Neural cell (in vitro differentiated cells): ENCODE measurements around the gene DCC.

Experiments used
- EP300 ChIP-seq: fragments of 450-650 bp; conservative IDR thresholded peaks from 2 replicates; pipeline ENCODE4 v1.6.1; 2014; ENCODE audit warnings: antibody characterized with exemption, mild to moderate bottlenecking, moderate library complexity; ENCODE audit not compliant: poor library complexity, severe bottlenecking
- EZH2 ChIP-seq: fragments of 200-600, 300-800 bp; shearing (Covaris generic), sonication (generic); IDR thresholded peaks from 2 replicates; pipeline ENCODE4 v1.6.1; 2014; ENCODE audit warnings: antibody characterized with exemption, low read length, borderline replicate concordance, mild to moderate bottlenecking; ENCODE audit not compliant: insufficient read depth, poor library complexity, severe bottlenecking
- POLR2AphosphoS5 ChIP-seq: IDR thresholded peaks from 2 replicates; pipeline ENCODE4 v1.6.1; 2012
- TAF1 ChIP-seq: IDR thresholded peaks from 2 replicates; pipeline ENCODE4 v1.6.1; 2012; ENCODE audit warnings: low read depth
- TF ChIP-seq, protein P1 (sequence below): fragments of 450-650 bp; IDR thresholded peaks from 2 replicates; pipeline ENCODE4 v1.5.1; 2014; ENCODE audit warnings: antibody characterized with exemption, mild to moderate bottlenecking, moderate library complexity; ENCODE audit not compliant: poor library complexity, severe bottlenecking

DNA sequence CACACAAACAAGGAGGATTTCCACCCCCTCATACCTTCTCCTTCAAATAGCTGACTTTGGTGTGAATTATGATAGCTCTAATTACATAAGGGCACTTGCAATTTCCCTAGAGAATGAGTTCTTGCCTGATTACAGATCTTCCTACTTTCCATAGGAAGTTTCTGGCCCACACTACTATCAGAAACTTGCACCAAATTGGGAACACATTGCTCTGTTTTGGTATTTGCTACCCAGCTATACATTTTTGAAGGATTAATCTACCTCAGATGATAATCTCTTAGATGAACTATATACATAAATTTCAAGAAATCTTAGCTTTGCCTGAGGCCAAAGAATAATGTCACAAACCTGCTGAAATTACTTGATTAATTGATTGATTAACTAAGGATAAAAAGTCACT is 4.9 kb downstream of the DCC start:
- TF ChIP-seq, protein P1, sequence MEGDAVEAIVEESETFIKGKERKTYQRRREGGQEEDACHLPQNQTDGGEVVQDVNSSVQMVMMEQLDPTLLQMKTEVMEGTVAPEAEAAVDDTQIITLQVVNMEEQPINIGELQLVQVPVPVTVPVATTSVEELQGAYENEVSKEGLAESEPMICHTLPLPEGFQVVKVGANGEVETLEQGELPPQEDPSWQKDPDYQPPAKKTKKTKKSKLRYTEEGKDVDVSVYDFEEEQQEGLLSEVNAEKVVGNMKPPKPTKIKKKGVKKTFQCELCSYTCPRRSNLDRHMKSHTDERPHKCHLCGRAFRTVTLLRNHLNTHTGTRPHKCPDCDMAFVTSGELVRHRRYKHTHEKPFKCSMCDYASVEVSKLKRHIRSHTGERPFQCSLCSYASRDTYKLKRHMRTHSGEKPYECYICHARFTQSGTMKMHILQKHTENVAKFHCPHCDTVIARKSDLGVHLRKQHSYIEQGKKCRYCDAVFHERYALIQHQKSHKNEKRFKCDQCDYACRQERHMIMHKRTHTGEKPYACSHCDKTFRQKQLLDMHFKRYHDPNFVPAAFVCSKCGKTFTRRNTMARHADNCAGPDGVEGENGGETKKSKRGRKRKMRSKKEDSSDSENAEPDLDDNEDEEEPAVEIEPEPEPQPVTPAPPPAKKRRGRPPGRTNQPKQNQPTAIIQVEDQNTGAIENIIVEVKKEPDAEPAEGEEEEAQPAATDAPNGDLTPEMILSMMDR = no peak
- TF ChIP-seq TAF1 (no peak), EP300 (no peak), EZH2 (no peak), POLR2AphosphoS5 (no peak)
